Kasumi-1 (cell line): ENCODE measurements around the gene PRR15L.
"Not testable (repeated sequence)": the region's sequence is repeated elsewhere in the genome, so short reads cannot be mapped to it uniquely, and the experiment has no call there.

Experiments
- DNase-seq, 2 experiments: peaks; one replicate each; lab custom pipeline; 2025; lab: John Stamatoyannopoulos, UW

PRR15L gene

DNA sequence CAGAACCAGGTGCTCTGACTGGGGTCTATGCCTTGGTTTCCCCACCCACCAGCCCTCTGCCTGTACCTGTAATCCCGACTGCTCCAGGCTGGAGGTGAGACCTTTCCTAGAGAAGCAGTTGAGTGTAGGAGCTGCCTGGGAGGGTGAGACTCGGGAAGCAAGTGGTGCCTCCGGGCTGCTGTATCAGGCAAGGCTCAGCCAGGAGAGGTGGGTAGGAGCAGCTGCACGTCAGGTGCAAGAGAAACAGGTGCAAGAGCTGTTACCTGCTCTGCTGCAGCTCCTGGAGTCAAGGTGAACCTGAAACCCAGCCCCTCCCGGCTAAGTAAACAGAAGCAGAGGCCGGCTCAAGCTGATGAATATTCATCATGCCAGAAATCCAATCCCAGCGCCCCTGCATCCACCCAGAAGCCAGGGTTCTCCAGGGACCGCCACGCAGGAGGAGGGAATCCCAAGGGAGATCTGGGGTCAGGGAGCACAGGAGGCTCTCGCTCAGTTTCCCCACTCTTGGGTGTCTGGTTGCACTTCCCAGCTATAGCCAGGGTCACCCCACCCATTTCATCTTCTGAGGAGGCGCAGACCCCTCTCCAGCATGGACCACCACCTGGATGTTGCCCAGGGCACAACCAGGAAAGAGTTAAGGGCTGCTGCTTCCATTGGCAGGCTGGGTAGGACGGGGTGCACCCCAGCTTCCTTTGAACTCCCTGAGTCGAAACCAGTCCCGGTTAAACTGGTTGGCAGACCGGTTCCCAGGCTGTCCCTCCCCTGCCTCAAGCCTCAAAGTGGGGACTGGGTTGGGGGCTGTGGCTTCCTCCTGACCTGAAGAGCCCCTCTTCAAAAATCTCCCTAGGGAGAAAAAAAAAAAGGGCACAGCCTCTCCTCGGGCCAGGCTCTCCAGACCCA lies at the start of gene PRR15L:
PRR15L (minus strand) TSS at position 293 of the 900 bp plus-strand sequence. CDS start 4,649 bp downstream, outside the sequence.
- DNase-seq = no peak

DNA sequence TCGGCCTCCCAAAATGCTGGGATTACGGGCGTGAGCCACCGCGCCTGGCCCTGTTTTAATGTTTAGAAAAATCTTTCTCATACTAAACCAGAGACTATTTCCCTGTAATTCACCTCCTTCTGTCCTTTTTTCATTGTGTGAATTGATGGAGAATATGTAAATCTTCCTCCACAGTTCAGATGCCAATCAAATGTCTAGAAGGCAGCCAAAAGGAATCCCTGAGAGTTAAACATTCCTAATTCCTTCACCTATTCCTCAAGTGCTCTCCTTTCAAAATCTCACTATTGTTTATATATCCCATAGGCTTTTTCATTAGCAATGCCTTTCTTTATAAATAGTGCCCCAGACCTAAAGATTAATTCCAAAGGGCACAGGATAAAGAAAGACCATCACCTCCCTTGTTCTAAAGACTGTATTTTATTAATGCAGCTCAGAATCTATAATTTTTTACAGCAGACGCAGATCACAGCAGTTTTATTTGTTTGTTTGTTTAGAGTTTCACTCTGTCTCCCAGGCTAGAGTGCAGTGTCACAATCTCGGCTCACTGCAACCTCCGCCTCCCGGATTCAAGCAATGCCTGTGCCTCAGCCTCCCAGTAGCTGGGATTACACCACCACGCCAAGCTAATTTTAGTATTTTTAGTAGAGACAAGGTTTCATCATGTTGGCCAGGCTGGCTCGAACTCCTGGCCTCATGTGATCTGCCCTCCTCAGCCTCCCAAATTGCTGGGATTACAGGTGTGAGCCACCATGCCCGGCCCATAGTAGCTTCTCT lies 49.4 kb upstream of the PRR15L start:
- no peak for DNase-seq

DNA sequence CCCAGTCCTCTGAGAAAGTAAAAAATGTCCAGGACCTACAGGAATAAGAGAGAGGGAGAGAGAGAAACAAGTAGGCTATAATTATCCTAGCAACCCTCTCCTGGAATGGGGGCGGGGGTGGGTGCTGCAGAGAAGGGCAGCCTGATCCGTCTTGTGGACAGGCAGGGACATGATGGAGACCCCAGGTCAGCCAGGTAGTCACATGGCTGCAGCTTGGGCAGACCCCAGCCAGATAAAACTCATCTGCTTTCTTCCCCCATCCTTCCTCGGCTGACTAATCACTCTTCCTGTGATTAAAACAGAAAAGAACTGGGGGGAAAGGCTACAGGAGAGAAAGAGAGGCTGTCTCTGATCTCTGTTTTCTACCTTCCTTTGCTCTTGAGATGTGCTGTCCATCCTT lies 47.3 kb upstream of the PRR15L start:
- no peak for DNase-seq

- DNase-seq = no peak
These were observed 45.9 kb upstream of the PRR15L start for GRCh38 chr17:48003417-48004151.

DNA sequence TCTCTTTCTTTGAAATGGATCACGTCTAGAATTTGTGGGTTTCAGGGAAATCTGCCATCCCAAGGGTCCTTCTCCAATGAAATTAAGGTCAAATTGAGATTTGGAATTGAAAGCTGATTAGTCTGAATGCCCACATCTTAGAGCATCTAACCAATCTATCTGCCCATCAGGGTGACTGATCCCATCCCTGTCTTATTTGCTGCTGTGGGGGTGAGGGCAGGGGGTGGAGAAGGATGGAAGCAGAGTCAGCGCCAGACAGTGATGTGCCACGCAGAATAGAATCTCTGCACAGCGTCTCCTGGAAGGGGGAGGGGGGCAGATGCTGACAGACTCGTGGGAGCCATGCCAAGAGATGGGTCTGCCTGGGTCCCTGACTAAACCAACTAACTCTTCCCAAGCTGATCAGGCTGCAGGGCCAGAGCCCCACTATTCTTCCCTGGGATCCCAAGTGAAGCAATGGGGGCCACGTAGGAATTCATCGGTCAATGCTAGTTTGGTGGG lies 45.3 kb upstream of the PRR15L start:
- DNase-seq = no peak

- DNase-seq = peak; percentile 86 to 88
These were observed 44.7 kb upstream of the PRR15L start for GRCh38 chr17:48002266-48002915.

DNA sequence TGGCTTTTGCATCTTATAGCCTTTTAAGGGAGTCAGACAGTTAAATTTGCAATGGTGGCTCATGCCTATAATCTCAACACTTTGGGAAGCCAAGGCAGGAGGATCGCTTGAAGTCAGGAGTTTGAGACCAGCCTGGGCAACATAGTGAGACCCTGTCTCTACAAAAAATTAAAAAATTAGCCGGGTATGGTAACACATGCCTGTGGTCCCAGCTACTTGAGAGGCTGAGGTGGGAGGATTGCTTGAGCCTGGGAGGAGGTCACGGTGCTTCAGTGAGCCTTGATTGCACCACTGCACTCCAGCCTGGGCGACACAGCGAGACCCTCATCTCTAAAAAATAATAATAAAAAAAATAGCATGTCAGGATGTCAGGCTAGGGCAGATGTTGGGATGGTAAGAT lies 44.0 kb upstream of the PRR15L start:
- DNase-seq = not testable (repeated sequence)

- no peak for DNase-seq
These were observed 43.5 kb upstream of the PRR15L start for GRCh38 chr17:48001197-48001596.

- DNase-seq = no peak
These were observed 41.9 kb upstream of the PRR15L start for GRCh38 chr17:47999582-47999981.

GRCh38 chr17:47998044-47998443 lies 40.4 kb upstream of the PRR15L start:
- DNase-seq = no peak

DNA sequence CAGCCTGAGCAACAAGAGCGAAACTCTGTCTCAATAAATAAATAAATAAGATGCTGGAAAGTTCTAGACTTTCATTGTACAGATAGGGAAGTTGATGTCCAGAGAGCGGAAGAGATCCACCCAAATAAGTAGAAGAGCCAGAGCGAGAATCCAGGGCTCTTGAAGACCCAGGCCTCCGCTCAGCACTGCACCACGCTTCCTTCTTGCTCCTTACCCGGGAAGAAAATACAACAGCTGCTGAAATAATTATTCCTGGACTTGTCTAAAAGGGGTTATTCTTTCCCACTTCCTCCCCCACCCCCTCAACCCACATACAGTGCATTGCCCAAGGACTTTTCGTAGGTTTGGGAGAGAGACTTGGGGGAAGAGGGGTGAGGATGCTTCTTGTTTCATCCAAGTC lies 39.9 kb upstream of the PRR15L start:
- no peak for DNase-seq

GRCh38 chr17:47996201-47996600 lies 38.5 kb upstream of the PRR15L start:
- no peak for DNase-seq

- DNase-seq = no peak
These were observed 37.7 kb upstream of the PRR15L start for GRCh38 chr17:47995241-47995935.

- no peak for DNase-seq
These were observed 37.0 kb upstream of the PRR15L start for GRCh38 chr17:47994724-47995123.

DNA sequence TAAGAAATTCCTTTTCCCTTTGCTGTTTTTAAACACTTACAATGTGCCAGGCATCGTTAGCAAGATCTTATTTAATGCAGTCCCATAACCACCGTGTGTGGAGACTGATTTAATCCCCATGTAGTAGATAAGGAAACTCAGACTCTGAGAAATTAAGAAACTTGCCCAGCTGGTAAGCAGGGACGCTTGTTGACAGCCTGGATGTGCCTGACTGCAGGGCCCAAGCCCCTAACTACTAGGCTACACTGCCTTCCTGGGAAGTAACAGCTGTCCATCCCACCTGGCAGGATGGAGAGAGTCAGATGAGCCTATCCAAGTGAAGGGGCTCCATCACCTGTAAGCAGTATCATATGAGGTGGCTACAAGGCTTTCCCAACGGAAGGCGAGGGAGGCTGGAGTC lies 36.3 kb upstream of the PRR15L start:
- no peak for DNase-seq

- DNase-seq = no peak
These were observed 35.4 kb upstream of the PRR15L start for GRCh38 chr17:47993031-47993564.

DNA sequence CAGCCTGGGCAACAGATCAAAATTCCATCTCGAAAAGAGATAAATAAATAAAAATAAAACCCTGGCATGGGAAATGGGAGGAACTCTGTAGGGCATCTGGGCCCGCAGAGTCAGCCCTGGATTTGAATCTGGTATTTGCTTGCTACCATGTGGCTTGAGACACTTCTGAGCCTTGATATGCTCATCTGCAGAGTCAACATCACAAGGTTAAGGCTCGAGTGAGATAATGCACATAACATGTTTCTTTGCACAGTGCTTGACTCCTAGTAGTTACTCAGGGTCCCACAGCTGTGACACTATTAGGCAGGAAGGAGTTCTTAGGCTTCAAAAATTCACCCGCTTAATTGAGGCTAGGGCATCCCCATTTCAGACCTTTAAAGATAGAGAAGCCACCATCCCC lies 34.5 kb upstream of the PRR15L start:
- no peak for DNase-seq

DNA sequence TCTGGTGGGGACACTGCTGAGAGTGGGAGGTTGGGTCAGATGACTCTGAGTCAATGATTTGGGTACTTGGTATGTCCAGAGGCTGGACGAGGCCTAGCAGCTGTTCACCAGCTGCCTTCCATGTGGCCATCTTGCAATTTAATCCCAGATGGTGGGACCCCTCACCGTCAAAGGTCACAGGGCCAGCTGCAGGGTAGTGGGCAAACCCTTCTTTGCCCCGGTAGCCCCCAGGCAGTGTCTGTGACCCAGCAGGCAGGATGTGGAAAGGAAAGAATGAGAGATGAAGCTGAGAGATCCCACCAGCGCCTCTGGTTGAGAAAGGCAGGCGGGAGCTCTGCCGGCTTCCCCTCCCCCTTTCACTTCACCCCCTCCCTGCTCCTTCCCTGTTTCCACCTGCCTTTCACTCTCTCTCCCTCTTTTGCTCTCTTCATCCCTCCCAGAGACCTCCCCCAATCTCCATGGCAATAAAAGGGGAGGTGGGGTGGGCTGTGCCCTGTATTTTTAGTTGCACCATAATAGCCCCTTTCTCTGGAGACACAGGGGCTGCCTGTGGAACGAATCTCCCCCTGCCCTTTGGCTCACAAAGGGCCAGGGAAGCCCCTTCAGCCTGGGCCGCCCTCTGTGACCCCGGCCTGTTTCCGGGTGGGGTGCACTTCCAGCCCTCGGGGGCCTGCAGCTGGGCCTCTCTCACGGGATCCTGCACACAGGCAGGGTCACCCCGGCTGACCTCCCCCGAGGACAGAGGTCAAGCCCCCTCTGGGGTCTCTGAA lies 33.5 kb upstream of the PRR15L start:
- no peak for DNase-seq

- no peak for DNase-seq
These were observed 32.0 kb upstream of the PRR15L start for GRCh38 chr17:47989700-47990099.

- DNase-seq = no peak
These were observed 31.5 kb upstream of the PRR15L start for GRCh38 chr17:47989159-47989558.
